Measurements from ENCODE around the gene TTBK1. TPM values are rescaled to one million over a fixed set of nuclear protein-coding genes. Genes with fewer than 3 reads are reported as not detected.
A peak's percentile ranks its signal among the peaks of the same experiment; 100 is the strongest.

The TTBK1 gene
- under 1 TPM; 0.25 to 0.39 (median 0.28) TPM for polyA plus RNA-seq (ENCODE audit: insufficient read length in 4 of 4)

GRCh38 chr6:43242908-43243663, at the start of gene TTBK1:
TSS of gene TTBK1 (plus strand) at chr6:43243481. CDS start at chr6:43246661, 3,180 bp downstream.
- DNase-seq (ENCODE audit: low read depth in 4 of 4, low spot score in 3 of 4) = no peak

GRCh38 chr6:43193929-43194328, 49.4 kb upstream of the TTBK1 start:
- no peak for DNase-seq (ENCODE audit: low read depth in 4 of 4, low spot score in 3 of 4)

- no peak for DNase-seq (ENCODE audit: low read depth in 4 of 4, low spot score in 3 of 4)
These were observed 46.9 kb upstream of the TTBK1 start for GRCh38 chr6:43196337-43196736.

- DNase-seq (ENCODE audit: low read depth in 4 of 4, low spot score in 3 of 4) = no peak
These were observed 43.4 kb upstream of the TTBK1 start for GRCh38 chr6:43199912-43200311.

- no peak for DNase-seq (ENCODE audit: low read depth in 4 of 4, low spot score in 3 of 4)
These were observed 42.7 kb upstream of the TTBK1 start for GRCh38 chr6:43200541-43200940.

- no peak for DNase-seq (ENCODE audit: low read depth in 4 of 4, low spot score in 3 of 4)
These were observed 40.8 kb upstream of the TTBK1 start for GRCh38 chr6:43202451-43202850.

GRCh38 chr6:43203029-43203717, 40.1 kb upstream of the TTBK1 start:
- DNase-seq (ENCODE audit: low read depth in 4 of 4, low spot score in 3 of 4) = no peak

- no peak for DNase-seq (ENCODE audit: low read depth in 4 of 4, low spot score in 3 of 4)
These were observed 39.6 kb upstream of the TTBK1 start for GRCh38 chr6:43203718-43204095.

- no peak for DNase-seq (ENCODE audit: low read depth in 4 of 4, low spot score in 3 of 4)
These were observed 38.8 kb upstream of the TTBK1 start for GRCh38 chr6:43204271-43205105.

GRCh38 chr6:43205849-43206248, 37.4 kb upstream of the TTBK1 start:
- DNase-seq (ENCODE audit: low read depth in 4 of 4, low spot score in 3 of 4) = no peak

- no peak for DNase-seq (ENCODE audit: low read depth in 4 of 4, low spot score in 3 of 4)
These were observed 36.0 kb upstream of the TTBK1 start for GRCh38 chr6:43207286-43207685.

GRCh38 chr6:43211955-43212354, 31.3 kb upstream of the TTBK1 start:
- peak in 2 of 4 donors; percentile 10 to 16 for DNase-seq (ENCODE audit: low read depth in 4 of 4, low spot score in 3 of 4)

GRCh38 chr6:43213431-43213830, 29.9 kb upstream of the TTBK1 start:
- DNase-seq (ENCODE audit: low read depth in 4 of 4, low spot score in 3 of 4) = no peak

GRCh38 chr6:43215066-43215465, 28.2 kb upstream of the TTBK1 start:
- DNase-seq (ENCODE audit: low read depth in 4 of 4, low spot score in 3 of 4) = no peak

- DNase-seq (ENCODE audit: low read depth in 4 of 4, low spot score in 3 of 4) = no peak
These were observed 27.1 kb upstream of the TTBK1 start for GRCh38 chr6:43216200-43216599.

GRCh38 chr6:43217351-43217750, 25.9 kb upstream of the TTBK1 start:
- no peak for DNase-seq (ENCODE audit: low read depth in 4 of 4, low spot score in 3 of 4)

- DNase-seq (ENCODE audit: low read depth in 4 of 4, low spot score in 3 of 4) = no peak
These were observed 24.2 kb upstream of the TTBK1 start for GRCh38 chr6:43219119-43219518.

GRCh38 chr6:43219814-43220213, 23.5 kb upstream of the TTBK1 start:
- no peak for DNase-seq (ENCODE audit: low read depth in 4 of 4, low spot score in 3 of 4)

- no peak for DNase-seq (ENCODE audit: low read depth in 4 of 4, low spot score in 3 of 4)
These were observed 22.8 kb upstream of the TTBK1 start for GRCh38 chr6:43220439-43220951.

- DNase-seq (ENCODE audit: low read depth in 4 of 4, low spot score in 3 of 4) = no peak
These were observed 22.0 kb upstream of the TTBK1 start for GRCh38 chr6:43221046-43221972.
